H1 (cell line): ENCODE results near the gene FAM200B. TPM values are rescaled to one million over a fixed set of nuclear protein-coding genes. Genes with fewer than 3 reads are reported as not detected.

Experiments
- EZH2 ChIP-seq: fragments of 200-600 bp; sonication (generic); IDR thresholded peaks from 2 replicates; pipeline ENCODE4 v1.7.1; 2012; ENCODE audit warnings: low read depth, mild to moderate bottlenecking, moderate library complexity, low read length, inconsistent platforms; ENCODE audit not compliant: severe bottlenecking
- POU5F1 ChIP-seq: IDR thresholded peaks from 2 replicates; pipeline ENCODE4 v1.6.1; 2011; ENCODE audit warnings: low read depth, mild to moderate bottlenecking, low read length, moderate library complexity
- polyA plus RNA-seq, 7 experiments: library from polyadenylated mRNA; depleted of rRNA in 3 of 7; stranded (reverse) in 5 of 7; unstranded in 2 of 7; fragments of >200 nt in 5 of 7; fragments of 200-250 nt in 2 of 7; gene quantifications; 1 replicate in 5 of 7; 2 replicates in 1 of 7; 4 replicates in 1 of 7; pipeline versions ENCODE4 v1.2.1 to v1.2.3, GENCODE V29; 2011 to 2013; ENCODE audit warnings: missing spikeins in 2 of 7, mixed read lengths in 2 of 7
- total RNA-seq: library from RNA; stranded (reverse); fragmentation: NEBNext Ultra II Directional; extraction: Animal tissue kit (Norgen Biotek cat#: 25700); gene quantifications from 2 replicates; pipeline ENCODE4 v1.2.1, GENCODE V29; 2021
- TF ChIP-seq, protein P1 (sequence below): fragments of 300-600 bp; sonication (generic); IDR thresholded peaks from 2 replicates; pipeline ENCODE4 v1.7.1; 2012; ENCODE audit warnings: low read length, moderate library complexity, mild to moderate bottlenecking, inconsistent platforms; ENCODE audit not compliant: insufficient replicate concordance

The FAM200B gene
- total and polyA plus RNA-seq, 2 of the 8 experiments (the other 6 are each of a cell fraction or from before 2014, with no cell fraction given): 10.7 to 23.7 TPM

DNA sequence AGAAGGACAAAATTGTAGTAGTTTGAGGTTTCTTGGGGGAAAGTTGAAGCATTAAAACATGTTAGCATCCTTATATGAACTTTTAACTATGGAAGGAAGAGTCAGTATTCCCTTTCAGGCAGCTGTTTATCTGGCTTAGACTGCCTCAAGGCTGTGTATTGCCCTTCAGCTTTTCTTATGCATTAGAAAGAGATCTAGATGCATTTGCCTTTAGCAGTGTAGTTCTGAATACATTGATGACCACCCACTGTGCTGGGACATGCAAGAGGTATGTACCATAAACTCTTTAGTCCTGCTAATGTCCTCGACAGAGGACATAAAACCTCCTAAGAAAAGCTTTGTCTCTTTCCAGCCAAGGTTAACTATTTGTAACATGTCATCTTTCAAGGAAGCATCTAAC lies 2.9 kb downstream of the FAM200B start (continued):
- TF ChIP-seq, protein P1, sequence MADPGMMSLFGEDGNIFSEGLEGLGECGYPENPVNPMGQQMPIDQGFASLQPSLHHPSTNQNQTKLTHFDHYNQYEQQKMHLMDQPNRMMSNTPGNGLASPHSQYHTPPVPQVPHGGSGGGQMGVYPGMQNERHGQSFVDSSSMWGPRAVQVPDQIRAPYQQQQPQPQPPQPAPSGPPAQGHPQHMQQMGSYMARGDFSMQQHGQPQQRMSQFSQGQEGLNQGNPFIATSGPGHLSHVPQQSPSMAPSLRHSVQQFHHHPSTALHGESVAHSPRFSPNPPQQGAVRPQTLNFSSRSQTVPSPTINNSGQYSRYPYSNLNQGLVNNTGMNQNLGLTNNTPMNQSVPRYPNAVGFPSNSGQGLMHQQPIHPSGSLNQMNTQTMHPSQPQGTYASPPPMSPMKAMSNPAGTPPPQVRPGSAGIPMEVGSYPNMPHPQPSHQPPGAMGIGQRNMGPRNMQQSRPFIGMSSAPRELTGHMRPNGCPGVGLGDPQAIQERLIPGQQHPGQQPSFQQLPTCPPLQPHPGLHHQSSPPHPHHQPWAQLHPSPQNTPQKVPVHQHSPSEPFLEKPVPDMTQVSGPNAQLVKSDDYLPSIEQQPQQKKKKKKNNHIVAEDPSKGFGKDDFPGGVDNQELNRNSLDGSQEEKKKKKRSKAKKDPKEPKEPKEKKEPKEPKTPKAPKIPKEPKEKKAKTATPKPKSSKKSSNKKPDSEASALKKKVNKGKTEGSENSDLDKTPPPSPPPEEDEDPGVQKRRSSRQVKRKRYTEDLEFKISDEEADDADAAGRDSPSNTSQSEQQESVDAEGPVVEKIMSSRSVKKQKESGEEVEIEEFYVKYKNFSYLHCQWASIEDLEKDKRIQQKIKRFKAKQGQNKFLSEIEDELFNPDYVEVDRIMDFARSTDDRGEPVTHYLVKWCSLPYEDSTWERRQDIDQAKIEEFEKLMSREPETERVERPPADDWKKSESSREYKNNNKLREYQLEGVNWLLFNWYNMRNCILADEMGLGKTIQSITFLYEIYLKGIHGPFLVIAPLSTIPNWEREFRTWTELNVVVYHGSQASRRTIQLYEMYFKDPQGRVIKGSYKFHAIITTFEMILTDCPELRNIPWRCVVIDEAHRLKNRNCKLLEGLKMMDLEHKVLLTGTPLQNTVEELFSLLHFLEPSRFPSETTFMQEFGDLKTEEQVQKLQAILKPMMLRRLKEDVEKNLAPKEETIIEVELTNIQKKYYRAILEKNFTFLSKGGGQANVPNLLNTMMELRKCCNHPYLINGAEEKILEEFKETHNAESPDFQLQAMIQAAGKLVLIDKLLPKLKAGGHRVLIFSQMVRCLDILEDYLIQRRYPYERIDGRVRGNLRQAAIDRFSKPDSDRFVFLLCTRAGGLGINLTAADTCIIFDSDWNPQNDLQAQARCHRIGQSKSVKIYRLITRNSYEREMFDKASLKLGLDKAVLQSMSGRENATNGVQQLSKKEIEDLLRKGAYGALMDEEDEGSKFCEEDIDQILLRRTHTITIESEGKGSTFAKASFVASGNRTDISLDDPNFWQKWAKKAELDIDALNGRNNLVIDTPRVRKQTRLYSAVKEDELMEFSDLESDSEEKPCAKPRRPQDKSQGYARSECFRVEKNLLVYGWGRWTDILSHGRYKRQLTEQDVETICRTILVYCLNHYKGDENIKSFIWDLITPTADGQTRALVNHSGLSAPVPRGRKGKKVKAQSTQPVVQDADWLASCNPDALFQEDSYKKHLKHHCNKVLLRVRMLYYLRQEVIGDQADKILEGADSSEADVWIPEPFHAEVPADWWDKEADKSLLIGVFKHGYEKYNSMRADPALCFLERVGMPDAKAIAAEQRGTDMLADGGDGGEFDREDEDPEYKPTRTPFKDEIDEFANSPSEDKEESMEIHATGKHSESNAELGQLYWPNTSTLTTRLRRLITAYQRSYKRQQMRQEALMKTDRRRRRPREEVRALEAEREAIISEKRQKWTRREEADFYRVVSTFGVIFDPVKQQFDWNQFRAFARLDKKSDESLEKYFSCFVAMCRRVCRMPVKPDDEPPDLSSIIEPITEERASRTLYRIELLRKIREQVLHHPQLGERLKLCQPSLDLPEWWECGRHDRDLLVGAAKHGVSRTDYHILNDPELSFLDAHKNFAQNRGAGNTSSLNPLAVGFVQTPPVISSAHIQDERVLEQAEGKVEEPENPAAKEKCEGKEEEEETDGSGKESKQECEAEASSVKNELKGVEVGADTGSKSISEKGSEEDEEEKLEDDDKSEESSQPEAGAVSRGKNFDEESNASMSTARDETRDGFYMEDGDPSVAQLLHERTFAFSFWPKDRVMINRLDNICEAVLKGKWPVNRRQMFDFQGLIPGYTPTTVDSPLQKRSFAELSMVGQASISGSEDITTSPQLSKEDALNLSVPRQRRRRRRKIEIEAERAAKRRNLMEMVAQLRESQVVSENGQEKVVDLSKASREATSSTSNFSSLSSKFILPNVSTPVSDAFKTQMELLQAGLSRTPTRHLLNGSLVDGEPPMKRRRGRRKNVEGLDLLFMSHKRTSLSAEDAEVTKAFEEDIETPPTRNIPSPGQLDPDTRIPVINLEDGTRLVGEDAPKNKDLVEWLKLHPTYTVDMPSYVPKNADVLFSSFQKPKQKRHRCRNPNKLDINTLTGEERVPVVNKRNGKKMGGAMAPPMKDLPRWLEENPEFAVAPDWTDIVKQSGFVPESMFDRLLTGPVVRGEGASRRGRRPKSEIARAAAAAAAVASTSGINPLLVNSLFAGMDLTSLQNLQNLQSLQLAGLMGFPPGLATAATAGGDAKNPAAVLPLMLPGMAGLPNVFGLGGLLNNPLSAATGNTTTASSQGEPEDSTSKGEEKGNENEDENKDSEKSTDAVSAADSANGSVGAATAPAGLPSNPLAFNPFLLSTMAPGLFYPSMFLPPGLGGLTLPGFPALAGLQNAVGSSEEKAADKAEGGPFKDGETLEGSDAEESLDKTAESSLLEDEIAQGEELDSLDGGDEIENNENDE: peak; percentile 62
- TF ChIP-seq POU5F1: 0 out of 2 replicates have a peak, but pooled peaks have one; percentile 37
- no peak for TF ChIP-seq EZH2
